H9 (cell line): ENCODE data around the gene G3BP1. TPM values are rescaled to one million over a fixed set of nuclear protein-coding genes. Genes with fewer than 3 reads are reported as not detected.

Experiments used
- DNase-seq: peaks from one replicate; pipeline ENCODE4 v3.0.0-alpha.2; 2017
- H2AFZ ChIP-seq: one replicate; pipeline ENCODE4 v1.6.1; 2013; ENCODE audit warnings: mild to moderate bottlenecking, low read length, control low read depth, moderate library complexity
- H2AK5ac ChIP-seq: 2 replicates; pipeline ENCODE4 v1.6.1; 2013; ENCODE audit warnings: low read length, control low read depth, mixed read lengths; ENCODE audit not compliant: insufficient read length
- H2BK120ac ChIP-seq: one replicate; pipeline ENCODE4 v1.6.1; 2013; ENCODE audit warnings: low read depth, mild to moderate bottlenecking, low read length, control low read depth, inconsistent platforms; ENCODE audit not compliant: poor library complexity, severe bottlenecking
- H2BK12ac ChIP-seq: 2 replicates; pipeline ENCODE4 v1.6.1; 2013; ENCODE audit warnings: low read length, control low read depth, mixed read lengths, low read depth; ENCODE audit not compliant: insufficient read length
- H2BK15ac ChIP-seq: 2 replicates; pipeline ENCODE4 v1.6.1; 2013; ENCODE audit warnings: low read depth, low read length, control low read depth
- H2BK20ac ChIP-seq: one replicate; pipeline ENCODE4 v1.6.1; 2013; ENCODE audit warnings: low read depth, mild to moderate bottlenecking, low read length, control low read depth, inconsistent platforms; ENCODE audit not compliant: poor library complexity, severe bottlenecking
- H2BK5ac ChIP-seq: 2 replicates; pipeline ENCODE4 v1.6.1; 2013; ENCODE audit warnings: low read length, control low read depth, mixed read lengths; ENCODE audit not compliant: insufficient read length
- H3K14ac ChIP-seq: 2 replicates; pipeline ENCODE4 v1.6.1; 2013; ENCODE audit warnings: low read length, control low read depth; ENCODE audit not compliant: insufficient read depth
- H3K18ac ChIP-seq: 2 replicates; pipeline ENCODE4 v1.6.1; 2013; ENCODE audit warnings: low read depth, mild to moderate bottlenecking, mixed read lengths, low read length, control low read depth; ENCODE audit not compliant: insufficient read length
- H3K23ac ChIP-seq: 2 replicates; pipeline ENCODE4 v1.6.1; 2013; ENCODE audit warnings: low read length, control low read depth, mixed read lengths, low read depth; ENCODE audit not compliant: insufficient read length
- H3K23me2 ChIP-seq: 2 replicates; pipeline ENCODE4 v1.6.1; 2013; ENCODE audit warnings: low read depth, mild to moderate bottlenecking, mixed read lengths, low read length, control low read depth; ENCODE audit not compliant: insufficient read length, poor library complexity, severe bottlenecking
- H3K27ac ChIP-seq: 2 replicates; pipeline ENCODE4 v1.5.1; 2013; ENCODE audit warnings: low read length, control low read depth, mixed read lengths, low read depth; ENCODE audit not compliant: insufficient read length
- H3K27me3 ChIP-seq: 2 replicates; pipeline ENCODE4 v1.6.1; 2013; ENCODE audit warnings: low read length, control low read depth, inconsistent platforms; ENCODE audit not compliant: insufficient read depth
- H3K4ac ChIP-seq: 2 replicates; pipeline ENCODE4 v1.6.1; 2013; ENCODE audit warnings: low read depth, mild to moderate bottlenecking, control low read depth, inconsistent platforms, low read length, moderate library complexity
- H3K4me1 ChIP-seq: 2 replicates; pipeline ENCODE4 v1.6.1; 2013; ENCODE audit warnings: low read length, control low read depth, inconsistent platforms; ENCODE audit not compliant: insufficient read depth
- H3K4me2 ChIP-seq: 2 replicates; pipeline ENCODE4 v1.6.1; 2013; ENCODE audit warnings: low read length, control low read depth, mixed read lengths; ENCODE audit not compliant: insufficient read length, insufficient read depth
- H3K56ac ChIP-seq: 2 replicates; pipeline ENCODE4 v1.6.1; 2013; ENCODE audit warnings: low read depth, mild to moderate bottlenecking, mixed read lengths, low read length, control low read depth; ENCODE audit not compliant: insufficient read length
- H3K79me1 ChIP-seq: 2 replicates; pipeline ENCODE4 v1.6.1; 2013; ENCODE audit warnings: low read depth, mild to moderate bottlenecking, moderate library complexity, low read length, control low read depth, inconsistent platforms; ENCODE audit not compliant: insufficient read depth, poor library complexity, severe bottlenecking
- H3K79me2 ChIP-seq: 2 replicates; pipeline ENCODE4 v1.6.1; 2013; ENCODE audit warnings: low read length, control low read depth, inconsistent platforms; ENCODE audit not compliant: insufficient read depth
- H3K9ac ChIP-seq: 2 replicates; pipeline ENCODE4 v1.6.1; 2013; ENCODE audit warnings: low read length, control low read depth, mixed read lengths; ENCODE audit not compliant: insufficient read length; ENCODE audit errors: extremely low read depth
- H3K9me3 ChIP-seq: one replicate; pipeline ENCODE4 v1.6.1; 2013; ENCODE audit warnings: low read depth, low read length, inconsistent platforms; ENCODE audit not compliant: control insufficient read depth
- H3T11ph ChIP-seq: one replicate; pipeline ENCODE4 v1.6.1; 2013; ENCODE audit warnings: mild to moderate bottlenecking, low read length, control low read depth, inconsistent platforms
- H4K20me1 ChIP-seq: one replicate; pipeline ENCODE4 v1.6.1; 2013; ENCODE audit not compliant: control insufficient read depth, insufficient read length, insufficient read depth
- H4K5ac ChIP-seq: 2 replicates; pipeline ENCODE4 v1.6.1; 2013; ENCODE audit warnings: low read depth, mild to moderate bottlenecking, mixed read lengths, low read length, control low read depth; ENCODE audit not compliant: insufficient read length
- H4K8ac ChIP-seq: replicated peaks from 2 replicates; pipeline ENCODE4 v1.6.1; 2013; ENCODE audit warnings: low read length, control low read depth, mixed read lengths, low read depth; ENCODE audit not compliant: insufficient read length
- H4K91ac ChIP-seq: 2 replicates; pipeline ENCODE4 v1.6.1; 2013; ENCODE audit warnings: low read depth, mild to moderate bottlenecking, moderate library complexity, mixed read lengths, low read length, control low read depth; ENCODE audit not compliant: insufficient read length
- H3K27ac Mint-ChIP-seq, 3 experiments: 2 replicates in 2 of 3; 3 replicates in 1 of 3; pipeline ENCODE4 v1.8.0; 2020 to 2021; ENCODE audit warnings: mixed read lengths in 3 of 3, mild to moderate bottlenecking in 1 of 3, moderate library complexity in 1 of 3
- H3K27me3 Mint-ChIP-seq: 2 replicates; pipeline ENCODE4 v1.8.0; 2021; ENCODE audit warnings: low read depth, mild to moderate bottlenecking, moderate library complexity, mixed read lengths
- H3K36me3 Mint-ChIP-seq, 3 experiments: 2 replicates in 2 of 3; 3 replicates in 1 of 3; pipeline ENCODE4 v1.8.0; 2020 to 2021; ENCODE audit warnings: low read depth in 3 of 3, mixed read lengths in 3 of 3; ENCODE audit not compliant: insufficient read depth in 1 of 3
- H3K4me1 Mint-ChIP-seq, 2 experiments: 2 replicates each; pipeline ENCODE4 v1.8.0; 2020; ENCODE audit warnings: mixed read lengths in 2 of 2
- H3K4me3 Mint-ChIP-seq, 2 experiments: 2 replicates in 1 of 2; 3 replicates in 1 of 2; pipeline ENCODE4 v1.8.0; 2020 to 2021; ENCODE audit warnings: mild to moderate bottlenecking in 2 of 2, mixed read lengths in 2 of 2, moderate library complexity in 1 of 2
- H3K9me3 Mint-ChIP-seq, 2 experiments: 2 replicates in 1 of 2; 3 replicates in 1 of 2; pipeline ENCODE4 v1.8.0; 2020; ENCODE audit warnings: mild to moderate bottlenecking in 2 of 2, mixed read lengths in 2 of 2, moderate library complexity in 1 of 2
- WGBS: extraction: QIAGEN DNeasy Blood & Tissue Kit; methylation state at CpG from one replicate; pipeline ENCODE4 v1.1.7; 2013; ENCODE audit warnings: missing lambda C conversion rate, low lambda C conversion rate, mixed read lengths; ENCODE audit not compliant: insufficient read length; ENCODE audit errors: extremely low coverage; 5-methylcytosine and 5-hydroxymethylcytosine counted together
- total RNA-seq: library from RNA; stranded (reverse); gene quantifications from 2 replicates; pipeline ENCODE4 v1.2.1, GENCODE V29; 2021
- TF ChIP-seq, protein P1 (sequence below): fragments of 200-600 bp; sonication (generic); conservative IDR thresholded peaks from 3 replicates; pipeline ENCODE4 v1.8.0; 2021; ENCODE audit warnings: antibody characterized with exemption, mild to moderate bottlenecking

The G3BP1 gene
- total RNA-seq, 1 experiment from 2014 or later = 439 TPM

DNA sequence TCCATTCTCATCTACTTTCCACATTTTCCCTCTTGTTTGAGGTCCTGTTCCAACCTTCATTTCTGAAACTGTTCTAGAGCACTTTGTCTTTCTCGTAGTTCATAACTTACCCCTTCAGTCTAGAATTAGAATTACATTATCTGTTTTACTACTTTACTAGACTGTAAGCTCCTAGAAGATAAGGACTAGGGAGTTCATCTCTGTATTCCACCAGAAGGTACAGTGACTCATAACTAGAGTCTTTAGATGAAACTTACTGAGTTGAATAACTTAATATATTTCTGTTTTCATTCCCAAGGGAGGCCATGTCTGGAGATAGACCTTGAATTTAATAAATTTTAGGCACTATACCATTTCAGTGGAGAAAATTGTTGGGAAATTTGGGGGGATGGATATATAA is 38.7 kb downstream of the G3BP1 start:
- Histone ChIP-seq H3K27ac (no peak overlapping the region), H3K18ac (no peak overlapping the region), H3K79me1 (no peaks in the 10 kb centered on the region), H3K23me2 (no peaks in the 10 kb centered on the region), H2AFZ (no peak overlapping the region), H3K9ac (no peak overlapping the region), H3T11ph (no peak overlapping the region), H3K4me2 (no peak overlapping the region), H3K56ac (no peak overlapping the region), H2BK120ac (no peak overlapping the region), H3K79me2 (no peaks in the 10 kb centered on the region), H4K5ac (no peak overlapping the region), H4K20me1 (no peaks in the 10 kb centered on the region), H2BK12ac (no peak overlapping the region), H3K14ac (no peak overlapping the region), H3K27me3 (no peaks in the 10 kb centered on the region), H3K4me1 (no peaks in the 10 kb centered on the region), H2BK5ac (no peak overlapping the region), H2AK5ac (no peak overlapping the region), H2BK20ac (no peak overlapping the region), H4K91ac (no peak overlapping the region), H2BK15ac (no peak overlapping the region), H3K4ac (no peak overlapping the region), H3K9me3 (no peaks in the 10 kb centered on the region), H3K23ac (no peak overlapping the region), H4K8ac (no peak overlapping the region)
- WGBS = no CpG with 5 or more reads among the region's 1 CpG
- peaks cover 35 to 87% (median 64%) of the 10 kb centered on the region in 3 experiments; a peak in 6 of 7 replicates for H3K36me3 Mint-ChIP-seq
- H3K27me3 Mint-ChIP-seq = no peaks in the 10 kb centered on the region
- no peak overlapping the region for H3K27ac Mint-ChIP-seq
- H3K4me1 Mint-ChIP-seq = peaks cover 4 to 6% of the 10 kb centered on the region in 2 experiments; a peak in 2 of 4 replicates
- TF ChIP-seq, protein P1, sequence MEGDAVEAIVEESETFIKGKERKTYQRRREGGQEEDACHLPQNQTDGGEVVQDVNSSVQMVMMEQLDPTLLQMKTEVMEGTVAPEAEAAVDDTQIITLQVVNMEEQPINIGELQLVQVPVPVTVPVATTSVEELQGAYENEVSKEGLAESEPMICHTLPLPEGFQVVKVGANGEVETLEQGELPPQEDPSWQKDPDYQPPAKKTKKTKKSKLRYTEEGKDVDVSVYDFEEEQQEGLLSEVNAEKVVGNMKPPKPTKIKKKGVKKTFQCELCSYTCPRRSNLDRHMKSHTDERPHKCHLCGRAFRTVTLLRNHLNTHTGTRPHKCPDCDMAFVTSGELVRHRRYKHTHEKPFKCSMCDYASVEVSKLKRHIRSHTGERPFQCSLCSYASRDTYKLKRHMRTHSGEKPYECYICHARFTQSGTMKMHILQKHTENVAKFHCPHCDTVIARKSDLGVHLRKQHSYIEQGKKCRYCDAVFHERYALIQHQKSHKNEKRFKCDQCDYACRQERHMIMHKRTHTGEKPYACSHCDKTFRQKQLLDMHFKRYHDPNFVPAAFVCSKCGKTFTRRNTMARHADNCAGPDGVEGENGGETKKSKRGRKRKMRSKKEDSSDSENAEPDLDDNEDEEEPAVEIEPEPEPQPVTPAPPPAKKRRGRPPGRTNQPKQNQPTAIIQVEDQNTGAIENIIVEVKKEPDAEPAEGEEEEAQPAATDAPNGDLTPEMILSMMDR = no peak
- H3K9me3 Mint-ChIP-seq = no peaks in the 10 kb centered on the region
- no peak overlapping the region for H3K4me3 Mint-ChIP-seq
- no peak for DNase-seq
